Head of caudate nucleus (tissue), 42 donors: ENCODE measurements around the gene FCN2.
A peak's percentile ranks its signal among the peaks of the same experiment; 100 is the strongest.

Experiments
- DNase-seq, 42 donors: peaks; one replicate each; pipeline versions ENCODE4 v3.0.0 to v3.0.0-alpha.2; 2020 to 2021; ENCODE audit warnings: mixed read lengths in 7 of 42
- intact Hi-C: fragments of 100-400 bp; cut with DNase I; formaldehyde crosslinking; loops from one replicate; pipeline ENCODE4 v1.15.0; 2022

Gene FCN2

GRCh38 chr9:134895567-134895907 is 14.9 kb downstream of the FCN2 start:
- intact Hi-C loops: no loop called here
- no peak for DNase-seq

GRCh38 chr9:134895908-134896833 is 15.6 kb downstream of the FCN2 start:
- peak in 34 of 42 donors; percentile 8 to 90 (median 56) for DNase-seq
- intact Hi-C loops: no loop called here

- peak in 5 of 42 donors; percentile 1 to 30 (median 2) for DNase-seq
- intact Hi-C loops: no loop called here
Observed at GRCh38 chr9:134896834-134897583, 16.4 kb downstream of the FCN2 start.

GRCh38 chr9:134897584-134898170 is 17.1 kb downstream of the FCN2 start:
- intact Hi-C loops: no loop called here
- no peak for DNase-seq

- intact Hi-C loops: no loop called here
- DNase-seq: peak in 2 of 42 donors; percentile 10 to 12
Observed at GRCh38 chr9:134898319-134898718, 17.7 kb downstream of the FCN2 start.

GRCh38 chr9:134899168-134899567 is 18.6 kb downstream of the FCN2 start:
- intact Hi-C loops: no loop called here

GRCh38 chr9:134899818-134900217 is 19.2 kb downstream of the FCN2 start:
- peak in 3 of 42 donors; percentile 4 to 9 (median 5) for DNase-seq
- intact Hi-C loops: no loop called here

More at GRCh38 chr9:134899168-134899567, 18.6 kb downstream of the FCN2 start:
- no peak for DNase-seq

- no peak for DNase-seq
- intact Hi-C loops: no loop called here
Observed at GRCh38 chr9:134902936-134903335, 22.3 kb downstream of the FCN2 start.

GRCh38 chr9:134908524-134909309 is 28.1 kb downstream of the FCN2 start:
- peak in 4 of 42 donors; percentile 2 to 30 (median 4) for DNase-seq

GRCh38 chr9:134909511-134910481 is 29.2 kb downstream of the FCN2 start:
- DNase-seq: peak in 5 of 42 donors; percentile 3 to 21 (median 5)
- intact Hi-C loops: no loop called here

More at GRCh38 chr9:134908524-134909309, 28.1 kb downstream of the FCN2 start:
- intact Hi-C loops: no loop called here

GRCh38 chr9:134912126-134912840 is 31.7 kb downstream of the FCN2 start:
- intact Hi-C loops: no loop called here
- peak in 5 of 42 donors; percentile 3 to 32 (median 6) for DNase-seq

GRCh38 chr9:134913041-134913712 is 32.6 kb downstream of the FCN2 start:
- intact Hi-C loops: no loop called here
- DNase-seq: peak in 5 of 42 donors; percentile 2 to 32 (median 6)

GRCh38 chr9:134913713-134914500 is 33.3 kb downstream of the FCN2 start:
- peak in 5 of 42 donors; percentile 4 to 37 (median 10) for DNase-seq
- intact Hi-C loops: no loop called here

GRCh38 chr9:134914501-134914834 is 33.9 kb downstream of the FCN2 start:
- intact Hi-C loops: no loop called here
- peak in 1 of 42 donors; percentile 5 for DNase-seq

- intact Hi-C loops: no loop called here
- peak in 6 of 42 donors; percentile 2 to 26 (median 8) for DNase-seq
Observed at GRCh38 chr9:134915046-134915985, 34.7 kb downstream of the FCN2 start.
